Panc1 (cell line): ENCODE data around the gene CENPC. TPM values are rescaled to one million over a fixed set of nuclear protein-coding genes. Genes with fewer than 3 reads are reported as not detected.
"Not testable (repeated sequence)": the region's sequence is repeated elsewhere in the genome, so short reads cannot be mapped to it uniquely, and the experiment has no call there.

Source experiments
- ATAC-seq: fragments of 200-7000 bp; cut with Tn5 transposase; 2 replicates; pipeline ENCODE4 v1.9.1; 2020; ENCODE audit warnings: mild to moderate bottlenecking, moderate library complexity
- BruUV-seq: library from RNA; stranded (reverse); fragments of 400-500 nt; replicated peaks from 2 replicates; lab custom pipeline; 2021; lab: Mats Ljungman, UMichigan
- CTCF ChIA-PET: fragments of 300-600 bp; sonication (Branson Sonifier 250); formaldehyde crosslinking; loops from one replicate; lab custom pipeline; 2022; ENCODE audit warnings: antibody characterized with exemption; lab: Charles Lee
- POLR2A ChIA-PET: fragments of 300-600 bp; sonication (Branson Sonifier 250); formaldehyde crosslinking; loops from one replicate; lab custom pipeline; 2022; ENCODE audit warnings: antibody characterized with exemption; lab: Charles Lee
- DNase-seq: peaks from one replicate; pipeline ENCODE4 v3.0.0-alpha.2; 2010; ENCODE audit warnings: low read depth, low spot score
- H3K27ac ChIP-seq: 2 replicates; pipeline ENCODE4 v1.5.1; 2011; ENCODE audit warnings: mild to moderate bottlenecking, low read length, inconsistent platforms
- H3K27me3 ChIP-seq: fragments of 200-500 bp; sonication (Bioruptor generic); 2 replicates; pipeline ENCODE4 v1.6.0; 2014; ENCODE audit warnings: low read length, inconsistent platforms; ENCODE audit not compliant: control insufficient read depth, insufficient read depth
- H3K36me3 ChIP-seq: fragments of 200-500 bp; sonication (Bioruptor generic); 2 replicates; pipeline ENCODE4 v1.5.1; 2014; ENCODE audit warnings: inconsistent platforms, mild to moderate bottlenecking, low read length, moderate library complexity; ENCODE audit not compliant: control insufficient read depth, insufficient read depth
- H3K4me1 ChIP-seq: 2 replicates; pipeline ENCODE4 v1.5.1; 2011; ENCODE audit warnings: inconsistent platforms, mild to moderate bottlenecking, low read length, moderate library complexity; ENCODE audit not compliant: control insufficient read depth, insufficient read depth
- H3K4me3 ChIP-seq, 2 experiments: 2 replicates each; pipeline ENCODE4 v1.5.1; 2011 to 2012; ENCODE audit warnings: low read depth in 2 of 2, low read length in 2 of 2, mild to moderate bottlenecking in 2 of 2, inconsistent platforms in 1 of 2, moderate library complexity in 1 of 2
- H3K9me3 ChIP-seq: fragments of 200-500 bp; sonication (Bioruptor generic); 2 replicates; pipeline ENCODE4 v1.5.1; 2014; ENCODE audit warnings: low read depth, mild to moderate bottlenecking, inconsistent platforms, low read length, moderate library complexity; ENCODE audit not compliant: control insufficient read depth, insufficient read depth
- POLR2AphosphoS5 ChIP-seq: IDR thresholded peaks from 2 replicates; pipeline ENCODE4 v1.6.1; 2012; ENCODE audit warnings: mild to moderate bottlenecking, low read depth, low read length, moderate library complexity
- SIN3A ChIP-seq: IDR thresholded peaks from 2 replicates; pipeline ENCODE4 v1.6.1; 2012; ENCODE audit warnings: low read depth, mild to moderate bottlenecking, low read length, moderate library complexity, borderline replicate concordance; ENCODE audit not compliant: insufficient read depth
- TCF7L2 ChIP-seq: IDR thresholded peaks from 2 replicates; pipeline ENCODE4 v1.6.1; 2011; ENCODE audit warnings: mild to moderate bottlenecking, low read depth, low read length, inconsistent platforms
- in situ Hi-C: cut with HindIII; loops from 2 replicates; pipeline ENCODE4 v1.10.0; 2016; ENCODE audit warnings: low sequenced_read_pairs, low pct_unique_long_range_greater_than_20kb
- intact Hi-C: fragments of 100-400 bp; cut with micrococcal nuclease; formaldehyde crosslinking; loops from one replicate; pipeline ENCODE4 v1.10.0; 2022; ENCODE audit not compliant: unreplicated experiment
- total RNA-seq: library from RNA; stranded (reverse); gene quantifications from one replicate; pipeline ENCODE4 v1.2.1, GENCODE V29; 2021; ENCODE audit not compliant: unreplicated experiment
- TF ChIP-seq, protein P1 (sequence below): fragments of 450-650 bp; IDR thresholded peaks from 2 replicates; pipeline ENCODE4 v1.5.1; 2017; ENCODE audit warnings: mild to moderate bottlenecking
- TF ChIP-seq, protein P2 (sequence below), 2 experiments: IDR thresholded peaks; 2 replicates each; pipeline ENCODE4 v1.6.1; 2011 to 2012; ENCODE audit warnings: low read depth in 2 of 2, control low read depth in 1 of 2, low read length in 1 of 2, mild to moderate bottlenecking in 1 of 2, moderate library complexity in 1 of 2; ENCODE audit not compliant: insufficient read depth in 1 of 2

The CENPC gene
- total RNA-seq, 1 experiment from 2014 or later = 10.1 TPM

DNA sequence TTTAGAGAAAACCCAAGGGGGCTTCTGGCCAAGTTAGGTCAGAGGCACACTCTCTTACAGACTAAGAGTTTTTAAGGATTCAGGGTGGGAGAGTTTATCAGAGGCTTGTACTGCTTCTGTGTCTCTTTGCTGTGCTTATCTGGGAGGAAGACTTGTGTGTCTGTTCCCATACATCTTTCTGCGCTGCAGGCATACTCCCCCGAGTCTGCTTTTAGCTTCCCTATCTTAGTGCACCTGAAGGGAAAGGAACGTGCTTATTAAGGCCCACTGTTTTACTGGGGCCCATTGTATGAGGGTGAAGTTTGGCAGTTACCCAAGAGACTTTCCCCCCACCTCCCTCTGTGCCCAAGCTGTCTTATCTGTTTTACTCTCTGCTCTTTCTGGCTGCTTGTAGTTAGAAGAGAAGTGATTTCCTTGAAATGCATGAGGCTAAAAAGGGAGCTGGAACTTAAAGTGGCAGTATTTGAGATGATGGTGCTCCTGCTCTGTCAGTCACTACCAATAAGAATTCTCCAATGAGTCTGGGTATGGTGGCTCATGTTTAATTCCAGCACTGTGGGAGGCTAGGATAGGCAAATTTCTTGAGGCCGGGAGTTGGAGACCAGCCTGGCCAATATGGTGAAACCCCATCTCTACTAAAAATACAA, 7.0 kb upstream of the CENPC start:
- H3K4me1 ChIP-seq, H3K4me3 ChIP-seq, POLR2A ChIA-PET, H3K27ac ChIP-seq, BruUV-seq, H3K9me3 ChIP-seq, H3K27me3 ChIP-seq, ATAC-seq, CTCF ChIA-PET, DNase-seq, H3K36me3 ChIP-seq, intact Hi-C loops, in situ Hi-C loops: not testable (repeated sequence)

DNA sequence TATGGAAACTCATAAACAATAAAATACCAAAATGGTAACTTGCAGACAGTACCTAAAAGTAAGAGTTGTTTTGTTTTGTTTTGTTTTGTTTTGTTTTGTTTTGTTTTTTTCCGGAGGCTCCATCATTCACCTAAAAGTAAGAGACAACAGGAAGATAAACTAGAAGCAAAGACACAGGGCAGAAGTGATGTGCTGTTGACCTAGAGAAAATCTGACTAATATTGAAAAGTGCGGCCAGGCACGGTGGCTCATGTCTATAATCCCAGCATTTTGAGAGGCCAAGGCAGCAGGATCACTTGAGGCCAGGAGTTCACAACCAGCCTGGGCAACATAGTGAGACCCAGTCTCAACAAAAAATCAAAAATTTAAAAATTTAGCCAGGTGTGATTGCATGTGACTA, 5.6 kb upstream of the CENPC start:
- BruUV-seq = no TSS peak
- in situ Hi-C loops = no loop called here

More for the DNA sequence above, 5.6 kb upstream of the CENPC start:
- Histone ChIP-seq H3K9me3 (no peaks in the 10 kb centered on the region), H3K27me3 (no peaks in the 10 kb centered on the region), H3K4me3 (no peak overlapping the region), H3K4me1 (peaks cover 3% of the 10 kb centered on the region; the same call in 1 of the 2 replicates), H3K27ac (no peak overlapping the region), H3K36me3 (no peaks in the 10 kb centered on the region)
- DNase-seq (no peak), ATAC-seq (no peak)
- TF ChIP-seq POLR2AphosphoS5 (no peak), TCF7L2 (no peak), SIN3A (no peak)
- TF ChIP-seq, protein P1, sequence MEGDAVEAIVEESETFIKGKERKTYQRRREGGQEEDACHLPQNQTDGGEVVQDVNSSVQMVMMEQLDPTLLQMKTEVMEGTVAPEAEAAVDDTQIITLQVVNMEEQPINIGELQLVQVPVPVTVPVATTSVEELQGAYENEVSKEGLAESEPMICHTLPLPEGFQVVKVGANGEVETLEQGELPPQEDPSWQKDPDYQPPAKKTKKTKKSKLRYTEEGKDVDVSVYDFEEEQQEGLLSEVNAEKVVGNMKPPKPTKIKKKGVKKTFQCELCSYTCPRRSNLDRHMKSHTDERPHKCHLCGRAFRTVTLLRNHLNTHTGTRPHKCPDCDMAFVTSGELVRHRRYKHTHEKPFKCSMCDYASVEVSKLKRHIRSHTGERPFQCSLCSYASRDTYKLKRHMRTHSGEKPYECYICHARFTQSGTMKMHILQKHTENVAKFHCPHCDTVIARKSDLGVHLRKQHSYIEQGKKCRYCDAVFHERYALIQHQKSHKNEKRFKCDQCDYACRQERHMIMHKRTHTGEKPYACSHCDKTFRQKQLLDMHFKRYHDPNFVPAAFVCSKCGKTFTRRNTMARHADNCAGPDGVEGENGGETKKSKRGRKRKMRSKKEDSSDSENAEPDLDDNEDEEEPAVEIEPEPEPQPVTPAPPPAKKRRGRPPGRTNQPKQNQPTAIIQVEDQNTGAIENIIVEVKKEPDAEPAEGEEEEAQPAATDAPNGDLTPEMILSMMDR = no peak
- TF ChIP-seq, protein P2, sequence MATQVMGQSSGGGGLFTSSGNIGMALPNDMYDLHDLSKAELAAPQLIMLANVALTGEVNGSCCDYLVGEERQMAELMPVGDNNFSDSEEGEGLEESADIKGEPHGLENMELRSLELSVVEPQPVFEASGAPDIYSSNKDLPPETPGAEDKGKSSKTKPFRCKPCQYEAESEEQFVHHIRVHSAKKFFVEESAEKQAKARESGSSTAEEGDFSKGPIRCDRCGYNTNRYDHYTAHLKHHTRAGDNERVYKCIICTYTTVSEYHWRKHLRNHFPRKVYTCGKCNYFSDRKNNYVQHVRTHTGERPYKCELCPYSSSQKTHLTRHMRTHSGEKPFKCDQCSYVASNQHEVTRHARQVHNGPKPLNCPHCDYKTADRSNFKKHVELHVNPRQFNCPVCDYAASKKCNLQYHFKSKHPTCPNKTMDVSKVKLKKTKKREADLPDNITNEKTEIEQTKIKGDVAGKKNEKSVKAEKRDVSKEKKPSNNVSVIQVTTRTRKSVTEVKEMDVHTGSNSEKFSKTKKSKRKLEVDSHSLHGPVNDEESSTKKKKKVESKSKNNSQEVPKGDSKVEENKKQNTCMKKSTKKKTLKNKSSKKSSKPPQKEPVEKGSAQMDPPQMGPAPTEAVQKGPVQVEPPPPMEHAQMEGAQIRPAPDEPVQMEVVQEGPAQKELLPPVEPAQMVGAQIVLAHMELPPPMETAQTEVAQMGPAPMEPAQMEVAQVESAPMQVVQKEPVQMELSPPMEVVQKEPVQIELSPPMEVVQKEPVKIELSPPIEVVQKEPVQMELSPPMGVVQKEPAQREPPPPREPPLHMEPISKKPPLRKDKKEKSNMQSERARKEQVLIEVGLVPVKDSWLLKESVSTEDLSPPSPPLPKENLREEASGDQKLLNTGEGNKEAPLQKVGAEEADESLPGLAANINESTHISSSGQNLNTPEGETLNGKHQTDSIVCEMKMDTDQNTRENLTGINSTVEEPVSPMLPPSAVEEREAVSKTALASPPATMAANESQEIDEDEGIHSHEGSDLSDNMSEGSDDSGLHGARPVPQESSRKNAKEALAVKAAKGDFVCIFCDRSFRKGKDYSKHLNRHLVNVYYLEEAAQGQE (IDR thresholded peaks at IDR 0.05; ENCODE audit: insufficient read depth in 1 of 2, low read depth in 2 of 2, low read length in 1 of 2) = no peak
- POLR2A ChIA-PET = interaction anchor here (0.7 kb wide), 1 partner anchor 387 kb away, joined by 4 read pairs; no protein-coding TSS in a partner anchor
- intact Hi-C loops = no loop called here
- CTCF ChIA-PET = no interaction called here
